Sigmoid colon (tissue), 7 donors: ENCODE measurements around the gene LRRC47. TPM values are rescaled to one million over a fixed set of nuclear protein-coding genes. Genes with fewer than 3 reads are reported as not detected.

Experiments
- DNase-seq: peaks from one replicate; pipeline ENCODE4 v3.0.0-alpha.2; 2019
- H3K27ac ChIP-seq, 4 donors: fragments of 200-600 bp; sonication (generic); one replicate each; pipeline ENCODE4 v1.5.1; 2016 to 2019; ENCODE audit warnings: mild to moderate bottlenecking in 1 of 4
- H3K27me3 ChIP-seq, 3 donors: fragments of 200-600 bp; sonication (generic); one replicate each; pipeline ENCODE4 v1.5.1; 2019; ENCODE audit warnings: mild to moderate bottlenecking in 1 of 3
- H3K36me3 ChIP-seq, 4 donors: fragments of 200-600 bp; sonication (generic); one replicate each; pipeline ENCODE4 v1.5.1; 2016 to 2019
- H3K4me1 ChIP-seq, 4 donors: fragments of 200-600 bp; sonication (generic); one replicate each; pipeline ENCODE4 v1.5.1; 2017 to 2019
- H3K4me3 ChIP-seq, 4 donors: fragments of 200-600 bp; sonication (generic); one replicate each; pipeline ENCODE4 v1.5.1; 2017 to 2019; ENCODE audit warnings: mild to moderate bottlenecking in 2 of 4, moderate library complexity in 1 of 4
- H3K9me3 ChIP-seq, 4 donors: fragments of 200-600 bp in 3 of 4; sonication (generic) in 3 of 4; one replicate each; pipeline versions ENCODE4 v1.5.1 to v1.6.1; 2013 to 2019
- EP300 ChIP-seq, 4 donors: sonication (generic); formaldehyde crosslinking; IDR thresholded peaks; one replicate each; pipeline ENCODE4 v1.6.1; 2017; ENCODE audit warnings: antibody characterized with exemption in 4 of 4
- POLR2A ChIP-seq, 2 donors: fragments of 450-650 bp; IDR thresholded peaks; one replicate each; pipeline ENCODE4 v1.6.1; 2016; ENCODE audit warnings: antibody characterized with exemption in 2 of 2, mild to moderate bottlenecking in 2 of 2, moderate library complexity in 2 of 2
- POLR2AphosphoS5 ChIP-seq, 4 donors: sonication (generic); formaldehyde crosslinking; IDR thresholded peaks; one replicate each; pipeline ENCODE4 v1.6.1; 2017; ENCODE audit warnings: antibody characterized with exemption in 4 of 4
- WGBS, 2 donors: extraction: QIAGEN DNeasy Blood & Tissue Kit; methylation state at CpG; one replicate each; pipeline ENCODE4 v1.1.7; 2013; 5-methylcytosine and 5-hydroxymethylcytosine counted together
- intact Hi-C: fragments of 100-400 bp; cut with DNase I; formaldehyde crosslinking; loops from one replicate; pipeline ENCODE4 v1.15.1; 2023
- polyA plus RNA-seq, 3 donors: library from polyadenylated mRNA; stranded (reverse); fragments of 200-250 nt; gene quantifications; one replicate each; pipeline ENCODE4 v1.2.3, GENCODE V29; 2013
- small RNA-seq, 3 donors: library from RNA; depleted of rRNA; stranded (forward); fragments of <200 nt; gene quantifications; one replicate each; pipeline ENCODE3, GENCODE V24; 2016
- total RNA-seq, 4 donors: library from RNA; depleted of rRNA; stranded (reverse); fragments of >200 nt; gene quantifications; one replicate each; pipeline ENCODE4 v1.1.0, GENCODE V29; 2016
- TF ChIP-seq, protein P1 (sequence below), 4 experiments: fragments of 450-650 bp in 3 of 4; fragments of 200-600 bp in 1 of 4; IDR thresholded peaks; one replicate each; pipeline ENCODE4 v1.5.1; 2016 to 2019; ENCODE audit warnings: antibody characterized with exemption in 4 of 4, mild to moderate bottlenecking in 3 of 4, moderate library complexity in 2 of 4
- donor health status: healthy with polysubstance abuse.
- donor health status: Bipolar disorder and iron deficiency.
- donor health status: healthy.

Gene LRRC47
- total and polyA plus RNA-seq, 7 donors = 11.4 to 36.4 (median 26.7) TPM

GRCh38 chr1:3731583-3732433 lies 64.5 kb downstream of the LRRC47 start:
- Histone ChIP-seq H3K4me1 (peaks cover 0 to 8% (median 1%) of the 10 kb centered on the region in 4 donors), H3K36me3 (peaks cover 0 to 24% (median 2%) of the 10 kb centered on the region in 4 donors), H3K9me3 (no peaks in the 10 kb centered on the region), H3K27ac (no peak overlapping the region), H3K27me3 (peaks cover 9 to 62% (median 32%) of the 10 kb centered on the region in 3 donors), H3K4me3 (no peak overlapping the region)
- intact Hi-C loops = no loop called here
- TF ChIP-seq POLR2A (IDR thresholded peaks at IDR 0.05) = no peak
- no peak for TF ChIP-seq POLR2AphosphoS5 (IDR thresholded peaks at IDR 0.05)
- no peak for TF ChIP-seq EP300 (IDR thresholded peaks at IDR 0.05)
- TF ChIP-seq, protein P1, sequence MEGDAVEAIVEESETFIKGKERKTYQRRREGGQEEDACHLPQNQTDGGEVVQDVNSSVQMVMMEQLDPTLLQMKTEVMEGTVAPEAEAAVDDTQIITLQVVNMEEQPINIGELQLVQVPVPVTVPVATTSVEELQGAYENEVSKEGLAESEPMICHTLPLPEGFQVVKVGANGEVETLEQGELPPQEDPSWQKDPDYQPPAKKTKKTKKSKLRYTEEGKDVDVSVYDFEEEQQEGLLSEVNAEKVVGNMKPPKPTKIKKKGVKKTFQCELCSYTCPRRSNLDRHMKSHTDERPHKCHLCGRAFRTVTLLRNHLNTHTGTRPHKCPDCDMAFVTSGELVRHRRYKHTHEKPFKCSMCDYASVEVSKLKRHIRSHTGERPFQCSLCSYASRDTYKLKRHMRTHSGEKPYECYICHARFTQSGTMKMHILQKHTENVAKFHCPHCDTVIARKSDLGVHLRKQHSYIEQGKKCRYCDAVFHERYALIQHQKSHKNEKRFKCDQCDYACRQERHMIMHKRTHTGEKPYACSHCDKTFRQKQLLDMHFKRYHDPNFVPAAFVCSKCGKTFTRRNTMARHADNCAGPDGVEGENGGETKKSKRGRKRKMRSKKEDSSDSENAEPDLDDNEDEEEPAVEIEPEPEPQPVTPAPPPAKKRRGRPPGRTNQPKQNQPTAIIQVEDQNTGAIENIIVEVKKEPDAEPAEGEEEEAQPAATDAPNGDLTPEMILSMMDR (IDR thresholded peaks at IDR 0.05) = no peak
- 70 to 77% methylated on average over 25 of the region's 25 CpGs for WGBS, 2 donors
- DNase-seq = no peak

DNA sequence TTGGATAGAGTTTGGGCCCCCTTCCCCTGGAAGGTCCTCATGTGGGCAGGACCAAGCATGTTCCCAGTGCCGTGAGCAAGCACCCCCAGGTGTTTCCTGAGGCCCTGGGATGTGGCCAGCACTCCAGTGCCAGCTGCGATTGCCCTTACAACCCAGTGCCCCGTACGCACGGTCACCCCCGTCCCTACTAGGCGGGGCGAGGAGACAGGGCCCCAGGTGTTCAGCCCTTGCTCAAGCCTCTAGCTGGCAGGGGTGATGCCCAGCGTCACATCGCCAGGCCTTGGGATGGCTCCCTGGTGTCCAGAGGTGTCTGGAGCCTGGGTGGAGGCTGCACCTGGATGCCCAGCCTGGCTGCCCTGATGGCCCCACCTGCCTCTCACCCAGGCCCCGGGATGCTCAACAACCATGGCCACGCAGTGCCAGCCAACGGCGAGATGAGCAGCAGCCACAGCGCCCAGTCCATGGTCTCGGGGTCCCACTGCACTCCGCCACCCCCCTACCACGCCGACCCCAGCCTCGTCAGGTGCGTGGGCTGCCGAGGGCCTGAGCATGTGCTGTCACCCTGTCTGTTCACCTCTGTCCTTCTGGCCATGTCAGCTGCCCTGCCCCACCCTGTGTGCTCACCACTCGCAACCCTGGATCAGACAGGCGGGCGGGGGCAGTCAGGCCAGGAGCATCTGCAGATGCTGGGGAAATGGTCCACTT lies 65.6 kb downstream of the LRRC47 start:
- TF ChIP-seq, protein P1 (IDR thresholded peaks at IDR 0.05) = no peak
- no peak for TF ChIP-seq POLR2A (IDR thresholded peaks at IDR 0.05)
- TF ChIP-seq POLR2AphosphoS5 (IDR thresholded peaks at IDR 0.05) = no peak
- no peak for TF ChIP-seq EP300 (IDR thresholded peaks at IDR 0.05)
- intact Hi-C loops = no loop called here
- no peak for DNase-seq

DNA sequence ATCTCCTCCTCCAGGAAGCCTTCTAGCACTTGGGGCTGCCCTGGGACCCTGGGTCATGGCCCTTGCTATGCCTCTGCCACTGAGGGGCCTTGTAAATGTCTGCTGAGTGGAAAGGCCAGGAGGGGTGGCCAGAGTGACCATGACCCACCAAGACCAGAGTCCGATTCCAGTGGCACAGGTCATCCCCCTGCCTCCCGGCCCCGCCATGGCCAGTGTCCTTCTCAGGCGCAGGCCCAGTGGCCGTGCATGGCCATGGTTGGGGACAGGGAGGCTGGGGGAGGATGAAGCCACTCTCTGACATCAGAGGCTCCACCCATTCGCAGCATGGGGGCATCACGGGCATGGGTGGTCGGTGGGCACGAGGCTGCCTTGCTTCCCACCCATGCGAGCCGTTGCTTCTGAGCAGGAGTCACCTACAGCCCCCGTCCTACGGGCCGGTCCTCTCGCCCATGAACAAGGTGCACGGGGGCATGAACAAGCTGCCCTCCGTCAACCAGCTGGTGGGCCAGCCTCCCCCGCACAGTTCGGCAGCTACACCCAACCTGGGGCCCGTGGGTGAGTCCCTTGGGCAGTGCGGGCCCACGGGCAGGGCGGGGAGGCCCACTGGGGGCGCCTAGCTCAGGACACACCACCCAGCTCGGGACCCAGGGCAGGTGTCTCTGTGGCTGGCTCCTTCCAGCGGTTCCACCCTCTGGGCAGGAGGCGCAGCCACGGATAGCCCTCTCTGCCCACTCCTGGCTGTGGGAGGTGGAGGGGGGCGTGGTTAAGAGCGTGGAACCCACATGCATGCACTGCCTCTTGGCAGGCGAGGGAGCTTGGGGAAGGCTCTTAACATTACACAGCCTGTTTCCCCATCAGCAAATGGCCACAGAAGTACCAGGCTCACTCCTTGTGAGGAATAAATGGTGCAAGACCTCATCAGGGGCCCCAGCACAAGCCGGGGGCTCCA lies 66.4 kb downstream of the LRRC47 start:
- H3K36me3 ChIP-seq = peaks cover 0 to 5% (median 0%) of the 10 kb centered on the region in 4 donors
- peaks cover 9 to 72% (median 38%) of the 10 kb centered on the region in 3 donors for H3K27me3 ChIP-seq
- H3K4me3 ChIP-seq = no peak overlapping the region
- DNase-seq = no peak
- TF ChIP-seq, protein P1 (IDR thresholded peaks at IDR 0.05) = no peak
- TF ChIP-seq EP300 (IDR thresholded peaks at IDR 0.05) (no peak), POLR2A (IDR thresholded peaks at IDR 0.05) (no peak), POLR2AphosphoS5 (IDR thresholded peaks at IDR 0.05) (no peak)
- intact Hi-C loops = no loop called here
- peaks cover 0 to 8% (median 1%) of the 10 kb centered on the region in 4 donors for H3K4me1 ChIP-seq
- H3K27ac ChIP-seq = no peak overlapping the region
- H3K9me3 ChIP-seq = no peaks in the 10 kb centered on the region
- 75 to 80% methylated on average over 32 of the region's 32 CpGs for WGBS, 2 donors

More for the DNA sequence above, 65.6 kb downstream of the LRRC47 start:
- H3K27me3 ChIP-seq = peaks cover 9 to 65% (median 32%) of the 10 kb centered on the region in 3 donors
- no peak overlapping the region for H3K4me3 ChIP-seq
- 63 to 75% methylated on average over 25 of the region's 25 CpGs for WGBS, 2 donors
- H3K36me3 ChIP-seq = peaks cover 0 to 13% (median 0%) of the 10 kb centered on the region in 4 donors
- H3K27ac ChIP-seq = no peak overlapping the region
- no peaks in the 10 kb centered on the region for H3K9me3 ChIP-seq
- peaks cover 0 to 8% (median 1%) of the 10 kb centered on the region in 4 donors for H3K4me1 ChIP-seq

Small RNA genes within 50 kb of the gene (small RNA-seq; reads per million reads assigned to genes)
- 0 reads per million in 3 donors for gene RF02197
- gene RN7SL574P = 0 reads per million in 3 donors

Other genes starting within 250 kb of the LRRC47 start
- 10 to 100 TPM in 2 of 4 donors, 1 to 10 TPM in 2; 4.3 to 31.9 (median 12.2) TPM for gene MEGF6, start 185.0 kb downstream of the LRRC47 start, total RNA-seq
- gene MEGF6, start 185.0 kb downstream of the LRRC47 start, polyA plus RNA-seq = 1 to 10 TPM in 2 of 3 donors, not detected in 1; 2.4 to 9.8 TPM
- gene TPRG1L, start 171.5 kb downstream of the LRRC47 start, total RNA-seq = 10 to 100 TPM; 34.9 to 51.8 (median 43.2) TPM
- 100 to 1,000 TPM in 1 of 3 donors, 10 to 100 TPM in 2; 43.6 to 105 (median 85.9) TPM for gene TPRG1L, start 171.5 kb downstream of the LRRC47 start, polyA plus RNA-seq
- gene WRAP73, start 146.4 kb downstream of the LRRC47 start, total RNA-seq = 10 to 100 TPM; 11.4 to 17.2 (median 14.8) TPM
- gene WRAP73, start 146.4 kb downstream of the LRRC47 start, polyA plus RNA-seq = 10 to 100 TPM; 17.4 to 24.2 (median 18.7) TPM
- not detected for gene TP73, start 144.0 kb downstream of the LRRC47 start, total RNA-seq
- gene TP73, start 144.0 kb downstream of the LRRC47 start, polyA plus RNA-seq = under 1 TPM in 2 of 3 donors, not detected in 1; 0.22 to 0.69 TPM
- not detected for gene CCDC27, start 44.0 kb downstream of the LRRC47 start, total RNA-seq
- gene CCDC27, start 44.0 kb downstream of the LRRC47 start, polyA plus RNA-seq = not detected
- 1 to 10 TPM in 3 of 4 donors, not detected in 1; 6.1 to 8.6 (median 7.5) TPM for gene SMIM1, start 23.7 kb downstream of the LRRC47 start, total RNA-seq
- gene SMIM1, start 23.7 kb downstream of the LRRC47 start, polyA plus RNA-seq = 10 to 100 TPM in 1 of 3 donors, 1 to 10 TPM in 2; 2.7 to 10.8 (median 3.7) TPM
- 10 to 100 TPM; 21.6 to 32.5 (median 25.3) TPM for gene CEP104, start 60.7 kb upstream of the LRRC47 start, total RNA-seq
- 10 to 100 TPM; 12.0 to 16.0 (median 12.9) TPM for gene CEP104, start 60.7 kb upstream of the LRRC47 start, polyA plus RNA-seq
- 1 to 10 TPM; 2.9 to 7.4 (median 6.6) TPM for gene DFFB, start 61.0 kb upstream of the LRRC47 start, total RNA-seq
- gene DFFB, start 61.0 kb upstream of the LRRC47 start, polyA plus RNA-seq = 1 to 10 TPM; 1.8 to 9.0 (median 3.2) TPM
- gene C1orf174, start 103.8 kb upstream of the LRRC47 start, total RNA-seq = 10 to 100 TPM; 23.4 to 33.0 (median 24.5) TPM
- gene C1orf174, start 103.8 kb upstream of the LRRC47 start, polyA plus RNA-seq = 10 to 100 TPM; 10.8 to 21.2 (median 19.9) TPM